ENCODE data around the gene SELENOS.

GRCh38 chr15:101266787-101267186, 10.5 kb downstream of the SELENOS start:
- TF ChIP-seq POLR2AphosphoS5 (IDR thresholded peaks at IDR 0.05) = no peak
- TF ChIP-seq CTCF (IDR thresholded peaks at IDR 0.05) = no peak
- TF ChIP-seq POLR2A (IDR thresholded peaks at IDR 0.05; ENCODE audit: low read depth) = no peak
- no peak for TF ChIP-seq EP300 (IDR thresholded peaks at IDR 0.05)

Data from esophagus muscularis mucosa (tissue), 4 donors.